HG03460 (cell line): ENCODE results near the gene CLPSL1.

Experiments
- ATAC-seq: cut with Tn5 transposase; IDR thresholded peaks from one replicate; pipeline ENCODE4 v1.9.1; 2021; ENCODE audit not compliant: unreplicated experiment

Gene CLPSL1

DNA sequence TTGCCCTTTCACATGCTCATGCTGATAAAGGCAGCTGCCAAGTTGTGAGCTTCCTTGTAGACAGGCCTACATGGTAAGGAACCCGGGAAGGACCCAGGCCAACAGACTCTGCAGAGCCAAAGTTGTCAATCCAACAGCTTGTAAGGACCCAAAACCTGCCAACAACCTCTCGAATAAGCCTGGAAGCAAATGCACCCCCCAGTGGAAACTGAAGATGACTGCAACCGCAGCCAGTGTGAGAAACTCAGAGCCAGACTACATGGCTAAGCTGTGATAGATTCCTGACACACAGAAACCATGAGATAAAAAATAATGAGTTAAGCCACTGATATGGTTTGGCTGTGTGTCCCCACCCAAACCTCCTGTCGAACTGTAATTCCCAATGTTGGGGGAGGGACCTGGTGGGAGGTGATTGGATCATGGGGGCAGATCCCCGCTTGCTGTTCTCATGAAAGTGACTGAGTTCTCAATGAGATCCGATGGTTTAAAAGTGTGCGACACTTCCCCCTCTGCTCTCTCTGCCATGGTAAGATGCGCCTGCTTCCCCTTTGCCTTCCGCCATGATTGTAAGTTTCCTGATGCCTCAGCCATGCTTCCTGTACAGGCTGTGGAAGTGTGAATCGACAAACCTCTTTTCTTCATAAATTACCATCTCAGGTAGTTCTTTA lies 23.2 kb upstream of the CLPSL1 start:
- no peak for ATAC-seq

DNA sequence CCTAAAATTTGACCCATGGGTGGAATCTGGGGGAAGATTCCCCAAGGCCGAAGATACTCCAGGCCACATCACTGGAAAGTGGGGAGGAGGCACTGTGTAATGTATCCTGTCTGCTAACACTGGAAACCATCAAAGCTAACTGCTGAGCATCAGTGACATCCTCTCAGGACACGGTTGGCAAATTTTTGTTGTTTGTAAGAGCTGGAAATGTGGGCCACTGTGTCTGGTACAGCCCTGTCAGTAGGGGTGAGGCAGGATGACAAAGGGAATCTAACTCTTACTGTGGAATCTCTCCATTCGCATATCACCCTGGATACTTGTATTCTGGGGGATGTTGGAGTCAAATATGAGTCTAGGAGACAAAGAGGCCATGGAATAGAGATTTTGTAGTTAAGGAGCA lies 21.4 kb upstream of the CLPSL1 start:
- no peak for ATAC-seq

DNA sequence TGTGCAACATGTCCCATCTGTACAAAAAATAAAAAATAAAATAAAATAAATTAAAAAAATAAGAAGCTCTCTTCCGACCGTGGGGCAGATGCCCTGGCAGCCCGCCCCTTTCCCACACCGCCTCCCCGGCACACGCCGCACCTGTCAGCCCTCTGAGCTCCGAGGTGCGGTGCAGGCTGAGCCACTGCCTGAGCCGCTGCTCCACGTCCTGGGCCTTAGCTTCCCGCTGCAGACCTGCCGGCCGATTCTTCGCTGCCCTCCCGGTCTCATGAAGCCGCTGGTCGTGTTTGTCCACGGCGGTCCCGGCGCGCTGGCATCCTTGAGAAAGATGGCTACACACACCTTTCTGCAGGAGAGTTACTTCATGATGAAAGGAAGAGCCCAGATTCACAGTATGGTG lies 15.1 kb upstream of the CLPSL1 start:
- no peak for ATAC-seq

DNA sequence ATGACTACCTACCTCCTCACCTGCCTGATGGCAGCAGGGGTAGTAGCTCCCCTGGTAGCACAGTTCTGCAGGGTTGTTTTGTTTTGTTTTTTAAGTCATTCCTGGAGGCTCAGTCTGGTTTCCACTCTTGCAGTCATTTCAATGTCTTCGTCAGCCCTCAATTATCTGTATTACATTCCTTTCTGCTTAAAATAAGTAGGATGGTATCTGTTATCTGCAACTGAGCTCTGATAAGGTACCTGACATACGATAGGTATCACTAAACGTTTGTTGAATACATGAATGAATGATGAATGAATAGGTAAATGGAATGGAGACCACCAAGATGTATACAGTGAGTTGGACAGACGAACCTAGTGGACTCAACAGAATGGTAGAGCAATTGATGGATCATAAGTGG lies 11.6 kb upstream of the CLPSL1 start:
- ATAC-seq, result no peak

DNA sequence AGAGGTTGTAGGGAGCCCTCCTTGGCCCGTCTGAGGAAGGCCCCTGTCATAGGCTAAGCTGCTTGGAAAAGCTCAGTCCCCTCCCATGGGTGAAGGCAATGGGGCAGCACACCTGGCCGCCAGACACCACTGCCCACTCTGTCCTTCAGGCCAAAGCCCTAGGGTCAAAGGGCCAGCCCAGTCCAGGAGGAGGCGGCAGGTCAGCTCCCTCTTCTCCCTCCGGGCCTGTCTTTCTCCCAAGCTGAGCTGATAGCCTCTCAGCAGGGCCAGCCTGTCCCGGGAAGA lies 9.5 kb upstream of the CLPSL1 start:
- no peak for ATAC-seq

DNA sequence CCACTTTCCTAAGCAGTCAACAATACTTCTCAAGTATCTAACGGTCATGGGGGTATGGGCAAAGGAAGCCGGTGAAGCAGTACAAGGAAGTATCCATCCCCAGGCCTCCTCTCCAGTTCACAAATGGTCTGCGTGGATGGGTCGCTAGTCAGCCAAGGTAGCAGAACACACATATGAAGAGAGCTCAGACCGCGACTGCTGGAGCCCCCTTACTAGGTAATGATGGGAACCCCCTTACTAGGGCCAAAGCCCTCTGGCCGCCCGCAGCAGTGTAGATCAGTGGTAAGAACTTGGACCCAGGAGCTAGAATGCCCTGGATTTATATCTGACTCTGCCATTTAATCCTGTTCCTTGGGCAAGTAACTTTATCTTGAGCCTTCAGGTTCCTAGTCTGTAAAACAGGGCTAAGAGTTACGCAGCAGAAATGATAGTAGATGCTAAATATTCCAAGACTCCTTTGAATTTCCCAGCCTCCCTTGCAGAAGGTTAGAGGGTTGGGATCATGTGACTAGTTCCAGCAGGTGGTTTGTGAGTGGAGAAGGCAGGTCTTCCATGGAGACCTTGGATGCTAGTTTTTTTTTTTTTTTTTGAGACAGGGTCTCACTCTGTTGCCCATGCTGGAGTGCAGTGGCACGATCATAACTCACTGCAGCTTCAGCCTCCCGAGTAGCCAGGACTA lies 6.6 kb upstream of the CLPSL1 start:
- no peak for ATAC-seq

DNA sequence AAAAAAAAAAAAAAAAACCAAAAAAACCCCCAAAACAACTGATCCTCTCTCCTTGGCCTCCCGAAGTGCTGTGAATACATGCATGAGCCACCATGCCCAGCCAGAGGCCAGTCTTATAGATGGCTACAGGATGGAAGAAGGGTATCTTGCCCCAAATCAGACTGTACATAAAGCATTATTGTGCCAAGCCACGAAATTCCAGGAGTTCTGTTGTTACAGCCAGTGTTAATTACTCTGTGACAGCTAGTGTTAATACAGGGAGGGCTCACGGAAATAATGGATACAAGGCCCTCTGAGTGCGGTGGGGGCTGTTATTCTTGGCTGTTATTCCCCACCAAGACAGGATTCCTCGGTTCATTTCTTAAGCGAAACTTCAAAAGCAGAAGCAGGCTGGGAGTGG lies 5.8 kb upstream of the CLPSL1 start:
- no peak for ATAC-seq

DNA sequence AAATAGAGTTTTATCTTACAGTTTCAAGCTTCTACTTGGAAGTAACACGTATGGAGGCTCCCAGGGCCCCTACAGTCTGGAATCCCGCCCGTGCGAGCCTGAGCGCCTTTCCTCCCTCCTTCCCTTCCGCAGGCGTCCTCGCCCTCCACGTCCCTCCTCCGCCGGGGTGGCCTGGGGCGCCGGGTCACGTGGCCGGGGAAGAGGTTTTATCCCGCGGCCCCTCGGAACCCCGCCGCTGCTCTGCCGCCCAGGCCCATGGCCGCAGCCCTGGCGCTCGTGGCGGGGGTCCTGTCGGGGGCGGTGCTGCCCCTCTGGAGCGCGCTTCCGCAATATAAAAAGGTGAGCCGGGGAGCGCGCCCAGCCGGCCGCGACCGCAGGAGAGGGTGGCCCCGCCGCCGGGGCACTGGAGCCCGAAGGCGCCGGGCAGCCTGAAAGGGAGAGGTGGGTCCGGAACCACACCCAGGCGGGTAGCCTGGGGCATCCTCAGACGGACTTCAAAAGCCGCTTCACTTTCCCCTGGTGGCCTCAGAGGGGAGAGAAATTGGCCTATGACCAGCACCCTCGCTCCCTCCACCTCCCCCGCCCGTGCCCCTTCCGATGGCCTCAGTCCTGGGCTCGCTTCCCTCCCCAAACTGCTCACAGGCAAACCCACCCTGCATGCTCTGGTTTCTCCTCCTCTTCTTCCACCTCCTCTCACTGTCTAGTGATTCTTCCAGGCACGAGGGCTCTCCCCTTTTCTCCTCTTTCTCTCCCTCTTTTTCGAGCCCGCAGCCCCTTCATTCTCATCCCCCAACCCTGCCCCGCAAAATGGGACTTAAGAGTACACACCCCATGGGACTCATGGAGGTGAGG lies 4.2 kb upstream of the CLPSL1 start, which contains the start of gene CLPSL2:
Gene CLPSL2, plus strand, starts transcription at position 235 of the 852 bp plus-strand sequence. Its CDS starts 21 bp downstream, at position 256.
- no peak for ATAC-seq

DNA sequence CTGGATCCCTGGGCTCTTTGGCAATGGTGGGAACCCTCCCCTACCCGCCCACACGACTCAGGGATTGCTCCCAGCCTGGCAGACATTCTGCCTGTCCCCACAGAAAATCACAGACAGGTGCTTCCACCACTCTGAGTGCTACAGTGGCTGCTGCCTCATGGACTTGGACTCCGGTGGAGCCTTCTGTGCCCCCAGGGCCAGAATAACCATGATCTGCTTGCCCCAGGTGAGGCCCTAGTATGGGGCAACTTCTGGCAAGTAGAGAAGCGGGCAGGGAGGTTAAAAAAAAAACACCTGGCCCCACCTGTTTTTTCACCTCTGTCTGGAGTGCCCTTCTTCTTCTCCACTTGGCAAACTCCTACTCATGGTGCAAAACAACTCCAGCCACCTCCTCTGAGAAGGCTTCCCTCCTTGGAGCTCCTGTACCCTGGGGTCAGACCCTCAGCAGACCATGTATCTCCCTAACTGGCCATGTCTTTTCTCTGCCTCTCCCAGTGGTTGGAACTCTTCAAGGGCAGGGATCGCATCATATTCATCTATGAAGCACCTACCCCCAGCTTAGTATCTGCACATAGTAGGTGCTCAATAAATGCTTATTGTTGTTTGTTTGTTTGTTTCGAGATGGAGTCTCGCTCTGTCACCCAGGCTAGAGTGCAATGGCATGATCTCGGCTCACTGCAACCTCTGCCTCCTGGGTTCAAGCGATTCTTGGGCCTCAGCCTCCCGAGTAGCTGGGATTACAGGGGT lies 3.3 kb upstream of the CLPSL1 start:
- ATAC-seq, result no peak

DNA sequence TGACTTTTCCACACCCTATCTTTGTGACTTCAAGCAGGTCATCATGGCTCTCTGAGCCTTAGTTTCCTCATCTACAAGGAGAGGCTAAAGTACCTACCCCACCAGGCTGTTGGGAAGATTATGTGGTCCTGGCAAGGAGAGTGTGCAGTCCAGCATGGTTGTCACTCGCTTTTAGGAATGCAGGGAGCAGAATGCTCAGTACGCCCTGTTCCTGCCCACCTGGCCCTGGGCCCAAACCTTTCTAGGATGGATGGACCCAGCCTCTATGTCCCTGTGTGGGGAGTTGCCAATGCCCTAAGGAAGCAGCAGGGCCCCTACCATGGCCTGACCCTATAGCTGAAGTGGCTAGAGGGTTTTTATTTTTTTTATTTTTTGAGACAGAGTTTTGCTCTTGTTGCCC lies 2.4 kb upstream of the CLPSL1 start:
- ATAC-seq, result no peak

DNA sequence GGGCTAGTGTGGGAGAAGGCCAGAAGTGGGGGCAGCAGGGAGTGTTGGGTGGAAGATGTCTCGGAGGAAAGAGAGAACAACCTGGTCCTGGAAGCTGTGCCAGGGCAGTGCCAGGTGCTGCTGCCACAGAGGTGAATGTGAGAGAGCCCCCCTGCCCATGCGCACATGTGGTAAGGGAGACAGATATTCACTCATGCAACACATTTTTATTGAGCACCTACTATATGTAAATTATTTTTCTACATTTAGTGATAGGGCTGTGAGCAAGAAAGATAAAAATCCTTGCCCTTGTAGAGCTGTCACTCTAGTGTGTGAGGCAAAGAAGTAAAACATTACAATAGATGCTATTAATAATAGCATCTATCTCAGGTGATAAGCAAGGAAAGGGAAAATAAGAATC lies 471 bp downstream of the CLPSL1 start:
- ATAC-seq, result no peak

DNA sequence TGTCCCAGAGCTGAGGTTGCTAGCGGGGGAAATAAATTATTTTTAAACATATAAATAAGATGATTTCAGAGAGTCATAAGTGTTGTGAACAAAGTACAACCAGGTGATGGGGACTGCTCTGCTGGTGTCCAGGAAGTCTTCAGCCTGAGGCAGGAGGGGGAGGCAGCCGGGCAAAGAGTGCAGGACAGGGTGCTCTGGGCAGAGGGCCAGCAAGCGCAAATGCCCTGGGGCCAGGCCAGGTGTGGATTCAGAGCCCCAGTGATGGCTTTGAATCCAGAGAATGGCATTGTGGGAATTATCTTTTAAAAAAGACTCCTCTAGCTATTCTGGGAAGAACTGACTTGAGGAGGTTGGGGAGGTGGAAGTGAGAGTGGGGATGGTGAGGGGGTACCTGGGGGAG lies 1.6 kb downstream of the CLPSL1 start:
- ATAC-seq, result no peak

DNA sequence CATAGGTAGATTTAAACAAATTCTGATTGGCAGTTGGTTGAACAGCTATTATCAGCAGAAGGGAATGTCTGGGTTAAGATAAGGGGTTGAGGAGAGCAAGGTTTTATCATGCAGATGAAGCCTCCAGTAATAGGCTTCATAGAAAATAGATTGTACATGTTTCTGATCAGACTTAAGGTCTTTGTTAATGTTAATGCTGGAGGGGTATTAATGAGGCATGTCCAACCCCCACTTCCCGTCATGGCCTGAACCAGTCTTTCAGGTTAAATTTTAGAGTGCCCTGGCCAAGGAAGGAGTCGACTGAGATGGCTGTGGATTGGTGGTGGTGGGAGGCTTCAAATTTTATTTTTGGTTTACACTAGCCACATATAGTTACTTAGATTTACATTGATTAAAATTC lies 3.4 kb downstream of the CLPSL1 start:
- ATAC-seq, result no peak

DNA sequence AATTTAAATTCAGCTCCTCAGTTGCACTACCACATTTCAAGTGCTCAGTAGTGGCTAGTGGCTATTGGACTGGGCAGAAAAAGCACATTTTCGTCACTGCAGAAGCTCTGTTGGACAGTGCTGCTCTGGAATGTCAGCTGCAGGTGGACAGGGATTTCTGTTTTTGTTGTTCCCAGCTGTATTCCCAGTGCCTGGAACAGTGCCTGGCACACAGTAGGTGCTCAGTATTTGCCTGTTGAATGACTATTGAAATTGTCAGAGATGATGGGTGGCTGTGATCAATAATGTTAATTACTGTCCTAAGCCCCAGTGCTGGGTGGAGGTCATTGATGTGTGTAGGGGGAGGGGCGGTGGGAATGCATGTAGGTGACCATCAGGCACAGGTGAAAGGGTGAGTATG lies 5.5 kb downstream of the CLPSL1 start:
- no peak for ATAC-seq

DNA sequence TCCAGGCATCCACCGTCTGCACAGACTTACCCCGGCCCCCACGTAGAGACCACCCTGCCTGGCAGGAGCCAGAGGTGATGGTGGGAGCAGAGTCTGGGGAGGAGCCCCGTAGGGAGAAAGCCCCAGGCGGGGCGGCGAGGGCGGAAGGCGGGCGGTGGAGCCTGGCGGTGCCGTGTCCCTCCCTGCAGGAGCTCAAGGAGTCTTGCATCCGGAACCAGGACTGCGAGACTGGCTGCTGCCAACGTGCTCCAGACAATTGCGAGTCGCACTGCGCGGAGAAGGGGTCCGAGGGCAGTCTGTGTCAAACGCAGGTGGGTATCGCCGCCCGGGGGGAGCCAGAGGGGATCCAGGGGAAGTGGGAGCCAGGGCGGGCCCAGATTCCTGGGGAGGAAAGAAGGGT lies 6.0 kb downstream of the CLPSL1 start:
- no peak for ATAC-seq

DNA sequence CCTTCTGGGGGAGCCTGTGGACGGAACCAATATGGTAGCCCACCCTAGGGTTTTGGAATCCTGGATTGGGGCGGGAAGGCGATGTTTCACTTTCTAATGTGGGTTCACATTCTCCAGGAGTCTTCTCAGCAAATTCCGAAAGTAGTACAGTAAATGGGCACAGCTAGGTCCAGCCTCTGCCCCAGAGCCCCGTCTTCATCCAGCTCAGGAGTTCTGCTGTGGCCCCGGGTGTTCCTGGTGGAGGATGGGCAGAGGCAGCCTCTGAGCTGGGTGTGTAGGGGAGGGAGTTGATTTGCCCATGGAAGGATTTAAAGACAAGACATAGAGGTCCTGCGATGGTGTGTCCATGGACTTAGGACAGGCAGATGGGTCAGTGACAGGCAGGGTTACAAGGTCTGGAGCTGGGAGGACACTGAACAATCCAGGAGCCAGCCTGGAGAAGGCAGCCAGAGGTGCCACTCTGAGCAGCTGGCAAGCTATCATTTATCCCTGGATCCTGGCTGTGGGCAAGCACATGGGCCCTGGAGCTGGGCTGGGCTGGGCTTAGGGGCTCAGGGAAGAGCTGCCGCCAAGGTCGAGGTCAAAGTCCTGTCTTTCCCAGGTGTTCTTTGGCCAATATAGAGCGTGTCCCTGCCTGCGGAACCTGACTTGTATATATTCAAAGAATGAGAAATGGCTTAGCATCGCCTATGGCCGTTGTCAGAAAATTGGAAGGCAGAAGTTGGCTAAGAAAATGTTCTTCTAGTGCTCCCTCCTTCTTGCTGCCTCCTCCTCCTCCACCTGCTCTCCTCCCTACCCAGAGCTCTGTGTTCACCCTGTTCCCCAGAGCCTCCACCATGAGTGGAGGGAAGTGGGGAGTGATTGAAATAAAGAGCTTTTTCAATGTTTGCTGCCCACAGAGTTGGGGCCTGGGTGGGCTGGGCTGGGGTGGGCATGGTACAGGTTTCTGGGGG lies 6.7 kb downstream of the CLPSL1 start:
- ATAC-seq, result no peak

DNA sequence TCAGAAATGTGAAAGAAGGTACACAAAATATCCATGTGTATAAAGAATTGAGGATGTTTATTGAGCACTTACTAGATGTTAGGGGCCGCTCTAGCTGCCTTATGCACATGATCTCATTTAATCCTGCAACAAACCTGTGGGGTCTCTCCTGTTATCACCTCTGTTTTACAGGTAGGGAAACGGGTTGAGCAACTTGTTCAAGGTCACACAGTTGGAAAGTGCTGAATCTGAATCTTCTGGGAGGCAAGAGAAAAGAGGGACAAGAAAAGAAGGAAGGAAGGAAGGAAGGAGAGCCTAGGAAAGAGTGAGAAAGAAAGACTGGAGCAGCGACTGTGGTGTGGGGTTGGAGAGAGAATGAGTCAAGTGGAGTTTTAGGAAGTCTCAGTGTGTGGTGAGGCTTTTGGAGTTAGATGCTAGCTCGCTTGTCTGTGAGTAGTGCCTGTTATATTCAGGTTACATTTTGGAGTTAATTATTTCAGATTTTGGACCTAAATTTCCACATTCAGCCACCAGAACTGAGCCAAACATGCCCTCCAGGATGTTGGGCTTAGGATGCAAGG lies 7.7 kb downstream of the CLPSL1 start:
- no peak for ATAC-seq

DNA sequence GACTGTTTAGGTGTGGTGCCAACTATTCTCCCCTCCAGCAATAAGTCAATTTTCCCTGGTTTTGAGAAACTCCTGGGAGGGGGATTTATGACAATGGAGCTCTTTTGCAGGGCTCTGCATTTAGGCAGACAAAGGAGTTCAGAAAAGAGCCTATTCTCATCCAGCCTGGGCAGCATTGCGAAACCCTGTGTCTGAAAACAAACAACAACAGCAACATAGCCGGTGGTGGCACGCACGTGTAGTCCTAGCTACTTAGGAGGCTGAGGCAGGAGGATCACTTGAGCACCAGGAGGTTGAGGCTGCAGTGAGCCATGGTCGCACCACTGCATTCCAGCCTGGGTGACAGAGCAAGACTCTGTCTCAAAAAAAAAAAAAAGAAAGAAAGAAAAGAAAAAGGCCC lies 9.9 kb downstream of the CLPSL1 start:
- no peak for ATAC-seq

DNA sequence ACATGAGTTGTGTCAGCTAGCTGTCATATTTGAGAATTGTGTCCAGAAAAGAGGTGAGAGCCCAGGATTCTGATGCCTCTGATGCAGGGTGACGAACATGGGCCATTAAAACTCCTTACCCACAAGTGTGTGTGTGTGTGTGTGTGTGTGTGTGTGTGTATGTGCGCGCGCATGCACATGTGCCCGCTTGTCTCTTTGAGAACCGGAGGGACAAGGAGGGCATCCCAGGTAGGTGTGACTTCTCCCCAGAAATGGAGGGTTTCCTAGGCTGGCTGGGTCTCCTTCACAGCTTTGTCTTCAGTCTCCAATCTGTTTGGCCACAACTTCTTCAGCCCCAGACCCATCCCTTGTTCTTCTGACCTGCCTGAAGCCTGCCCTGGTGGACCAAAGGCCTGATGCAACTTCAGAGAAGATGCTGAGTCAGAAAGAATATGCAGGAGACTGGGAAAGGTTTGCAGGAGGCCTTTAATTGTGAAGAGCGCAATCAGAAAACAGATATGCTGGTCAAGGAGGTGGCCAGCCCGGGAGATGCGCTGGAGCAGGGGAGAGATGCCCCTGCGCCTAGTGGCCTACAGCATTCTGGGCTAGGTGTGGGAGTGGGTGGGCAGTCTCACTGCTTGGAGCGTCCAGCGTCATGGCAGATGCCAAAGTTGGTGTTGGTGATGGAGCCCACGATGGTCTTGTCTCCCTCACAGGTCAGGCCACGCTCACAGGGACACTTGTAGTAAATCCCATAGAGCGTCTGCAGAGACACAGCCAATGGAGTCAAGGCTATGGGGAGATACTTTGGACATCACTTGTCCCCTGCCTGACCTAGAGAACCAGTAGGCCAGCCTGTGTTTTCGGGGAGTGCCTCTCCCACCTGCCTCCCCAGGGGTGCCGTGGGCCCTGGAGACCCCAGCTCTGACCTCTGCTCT lies 14.0 kb downstream of the CLPSL1 start:
- no peak for ATAC-seq
